NCI-H2107 treated with DMSO at 0.1 percent for 48 hours (cell line): ENCODE results near the gene SLC4A2.
"Not testable (repeated sequence)": the region's sequence is repeated elsewhere in the genome, so short reads cannot be mapped to it uniquely, and the experiment has no call there.

Source experiments
- DNase-seq: peaks from one replicate; lab custom pipeline; 2025; ENCODE audit not compliant: unreplicated experiment; lab: John Stamatoyannopoulos, UW

The SLC4A2 gene

GRCh38 chr7:151043449-151043848, 15.9 kb upstream of the SLC4A2 start:
- not testable (repeated sequence) for DNase-seq

- no peak for DNase-seq
Observed at GRCh38 chr7:151043959-151044358, 15.4 kb upstream of the SLC4A2 start.

DNA sequence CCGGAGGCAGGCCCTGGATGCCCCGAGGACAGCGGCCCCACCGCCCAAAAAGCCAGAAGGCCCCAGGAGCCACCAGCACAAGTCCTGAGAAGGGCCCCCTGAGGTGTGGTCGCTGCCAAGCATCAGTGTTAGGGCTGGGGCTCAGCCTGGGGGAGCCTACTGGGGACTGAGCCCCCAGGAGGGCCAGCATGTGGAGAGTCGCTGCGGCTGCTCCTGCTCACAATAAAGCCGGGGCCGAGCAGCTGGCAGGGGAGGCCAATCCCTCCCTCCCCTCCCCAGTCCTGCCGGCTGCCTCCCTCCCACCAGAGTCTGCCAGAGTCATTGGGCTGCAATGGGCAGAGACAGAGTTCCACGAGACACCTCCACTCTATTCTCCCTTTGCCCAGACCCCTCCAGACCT, 14.1 kb upstream of the SLC4A2 start:
- no peak for DNase-seq

- DNase-seq = no peak
Observed at GRCh38 chr7:151045967-151046366, 13.4 kb upstream of the SLC4A2 start.

DNA sequence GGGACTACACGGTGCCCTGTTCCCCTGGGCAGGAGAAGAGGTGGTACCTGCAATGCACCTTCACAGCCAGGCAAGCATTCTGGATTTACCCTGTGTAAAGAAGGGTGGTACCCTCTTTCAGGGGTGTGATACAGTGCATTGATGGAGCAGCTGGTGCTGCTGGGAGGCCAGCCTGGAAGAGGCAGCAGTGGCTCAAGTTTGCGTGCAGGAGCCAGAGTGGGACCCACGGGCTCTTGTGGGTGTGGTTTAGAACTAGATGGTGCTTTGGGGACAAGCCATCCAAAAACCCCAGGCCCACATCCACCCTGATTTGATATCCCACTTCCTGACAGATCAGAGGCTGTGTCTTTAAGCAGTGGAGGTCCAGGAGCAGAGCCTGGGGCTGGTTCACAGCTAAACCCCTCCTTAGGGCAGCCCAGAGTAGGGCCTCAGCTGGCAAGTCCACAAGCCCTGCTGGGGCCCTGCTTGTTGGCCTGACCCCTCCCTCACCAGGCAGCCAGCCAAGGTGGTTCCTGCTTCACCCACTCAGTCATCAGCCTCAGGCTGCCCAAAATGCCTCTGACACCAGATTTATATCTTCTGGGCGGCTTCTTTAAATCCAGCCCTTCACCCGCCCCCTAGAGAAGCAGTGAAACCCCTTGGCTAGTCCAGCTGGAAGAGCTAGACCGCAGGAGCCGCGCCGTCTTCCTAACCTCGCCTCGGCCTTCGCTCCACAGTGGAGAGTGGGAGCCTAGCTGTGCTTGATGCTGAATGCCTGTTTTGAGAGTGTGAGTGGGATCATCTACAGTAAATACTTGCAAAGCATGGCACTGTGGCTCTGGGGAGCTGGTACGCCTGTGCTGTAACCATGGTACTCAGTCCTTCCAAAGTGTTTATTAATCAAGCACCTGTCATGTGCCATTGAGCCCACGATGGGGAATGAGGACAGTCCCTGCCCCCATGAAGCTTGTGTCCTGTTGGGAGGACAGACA, 12.5 kb upstream of the SLC4A2 start:
- no peak for DNase-seq

DNA sequence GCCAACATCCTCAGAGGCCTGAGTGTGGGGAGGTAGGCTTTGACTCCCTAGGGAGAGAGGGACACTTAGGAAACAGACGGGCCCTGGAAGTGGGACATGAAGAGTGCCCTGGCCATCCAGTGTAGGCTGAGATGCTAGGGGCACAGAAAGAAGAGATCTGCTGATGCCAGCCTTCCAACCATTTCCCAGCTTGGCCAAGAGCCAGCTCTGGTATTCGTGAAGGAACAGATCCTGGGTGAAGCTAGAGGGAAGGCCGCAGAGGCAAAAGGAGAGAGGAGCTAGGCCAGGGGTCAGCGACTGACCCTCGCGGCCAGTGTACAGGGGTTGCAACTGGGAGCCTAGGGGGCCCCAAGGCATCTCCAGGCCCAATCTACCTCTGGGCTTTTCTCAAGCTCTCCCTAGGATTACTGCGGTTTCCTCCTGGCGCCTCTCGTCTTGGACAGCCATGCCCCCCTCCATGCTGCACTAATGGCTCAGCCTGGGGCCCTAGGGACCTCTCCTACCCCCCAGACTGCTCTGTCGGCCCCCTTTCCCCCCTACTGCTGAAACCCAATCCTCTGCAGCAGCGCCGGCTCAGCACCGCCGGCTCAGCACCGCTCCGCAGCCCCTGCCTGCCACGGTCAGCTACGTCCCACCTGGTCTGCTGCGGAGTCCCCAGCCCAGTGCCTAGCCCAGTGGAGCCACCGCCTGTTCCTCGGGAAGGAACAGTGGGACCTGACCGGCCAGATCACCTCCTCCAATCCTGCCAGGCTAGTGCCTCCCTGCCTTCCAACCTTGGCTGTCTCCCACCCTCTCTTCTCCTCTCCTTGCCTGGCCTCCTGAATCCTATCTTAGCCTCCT, 11.2 kb upstream of the SLC4A2 start, which contains the start of gene ASIC3:
Gene ASIC3 (plus strand): TSS at position 556 of the 840 bp plus-strand sequence. CDS start 355 bp downstream, outside the sequence.
- peak; percentile 30 for DNase-seq

DNA sequence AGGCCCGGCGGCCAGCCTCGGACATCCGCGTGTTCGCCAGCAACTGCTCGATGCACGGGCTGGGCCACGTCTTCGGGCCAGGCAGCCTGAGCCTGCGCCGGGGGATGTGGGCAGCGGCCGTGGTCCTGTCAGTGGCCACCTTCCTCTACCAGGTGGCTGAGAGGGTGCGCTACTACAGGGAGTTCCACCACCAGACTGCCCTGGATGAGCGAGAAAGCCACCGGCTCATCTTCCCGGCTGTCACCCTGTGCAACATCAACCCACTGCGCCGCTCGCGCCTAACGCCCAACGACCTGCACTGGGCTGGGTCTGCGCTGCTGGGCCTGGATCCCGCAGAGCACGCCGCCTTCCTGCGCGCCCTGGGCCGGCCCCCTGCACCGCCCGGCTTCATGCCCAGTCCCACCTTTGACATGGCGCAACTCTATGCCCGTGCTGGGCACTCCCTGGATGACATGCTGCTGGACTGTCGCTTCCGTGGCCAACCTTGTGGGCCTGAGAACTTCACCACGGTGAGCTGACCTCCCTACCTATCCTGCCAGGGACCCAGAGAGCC, 10.4 kb upstream of the SLC4A2 start:
- no peak for DNase-seq

DNA sequence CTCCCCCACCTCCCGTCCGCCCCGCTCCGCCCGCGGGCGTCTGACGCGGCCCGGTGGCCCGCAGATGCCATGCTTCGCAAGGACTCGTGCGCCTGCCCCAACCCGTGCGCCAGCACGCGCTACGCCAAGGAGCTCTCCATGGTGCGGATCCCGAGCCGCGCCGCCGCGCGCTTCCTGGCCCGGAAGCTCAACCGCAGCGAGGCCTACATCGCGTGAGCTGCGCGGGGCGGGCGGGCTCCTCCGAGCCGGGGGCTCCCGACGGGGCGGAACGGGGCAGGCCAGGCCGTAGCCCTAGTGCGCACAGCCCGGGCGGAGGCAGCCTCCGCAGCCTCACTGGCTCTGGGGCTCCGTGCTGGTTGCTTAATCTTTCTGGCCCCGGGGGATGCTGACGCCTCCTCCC, 8.3 kb upstream of the SLC4A2 start:
- DNase-seq = no peak

DNA sequence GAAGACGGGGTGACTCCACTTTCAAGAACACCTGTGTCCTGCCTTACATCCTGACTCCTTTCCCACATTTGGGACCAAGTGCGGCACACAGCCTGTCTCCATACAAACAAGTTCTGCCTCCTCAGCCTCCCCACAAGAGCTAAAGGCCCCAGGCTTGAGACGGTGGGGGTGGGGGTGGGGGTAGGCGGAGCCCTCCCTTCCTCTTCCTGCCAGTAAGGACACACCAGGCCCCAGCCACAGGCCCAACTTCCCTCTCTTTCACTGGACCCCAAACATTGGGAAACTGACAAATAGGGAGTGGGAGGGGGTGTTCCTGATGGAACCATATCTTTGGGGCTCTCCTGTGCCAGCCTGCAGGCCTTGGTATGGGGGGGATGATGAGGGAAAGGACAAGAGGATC, 6.3 kb upstream of the SLC4A2 start:
- DNase-seq = no peak

DNA sequence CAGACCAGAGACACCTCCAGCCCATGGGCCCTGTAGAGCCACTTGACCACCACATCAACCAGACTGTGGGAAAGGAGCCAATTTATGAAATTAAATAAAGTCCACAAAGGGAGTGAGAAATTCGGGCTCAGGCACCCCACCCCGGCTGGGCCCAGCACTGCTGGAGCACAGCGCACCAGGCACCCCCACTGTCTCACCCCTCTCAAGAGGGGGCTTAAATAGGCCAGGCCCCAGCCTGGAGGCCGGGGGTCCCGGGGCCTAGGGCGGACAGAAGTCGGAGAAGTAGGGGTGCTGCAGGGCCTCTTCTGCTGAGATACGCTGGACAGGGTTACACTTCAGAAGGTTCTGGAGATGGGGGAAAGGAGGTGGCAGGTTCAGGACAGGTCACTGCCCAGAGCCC, 5.6 kb upstream of the SLC4A2 start:
- DNase-seq = no peak

- DNase-seq = no peak
Observed at GRCh38 chr7:151056283-151056665, 3.1 kb upstream of the SLC4A2 start.

DNA sequence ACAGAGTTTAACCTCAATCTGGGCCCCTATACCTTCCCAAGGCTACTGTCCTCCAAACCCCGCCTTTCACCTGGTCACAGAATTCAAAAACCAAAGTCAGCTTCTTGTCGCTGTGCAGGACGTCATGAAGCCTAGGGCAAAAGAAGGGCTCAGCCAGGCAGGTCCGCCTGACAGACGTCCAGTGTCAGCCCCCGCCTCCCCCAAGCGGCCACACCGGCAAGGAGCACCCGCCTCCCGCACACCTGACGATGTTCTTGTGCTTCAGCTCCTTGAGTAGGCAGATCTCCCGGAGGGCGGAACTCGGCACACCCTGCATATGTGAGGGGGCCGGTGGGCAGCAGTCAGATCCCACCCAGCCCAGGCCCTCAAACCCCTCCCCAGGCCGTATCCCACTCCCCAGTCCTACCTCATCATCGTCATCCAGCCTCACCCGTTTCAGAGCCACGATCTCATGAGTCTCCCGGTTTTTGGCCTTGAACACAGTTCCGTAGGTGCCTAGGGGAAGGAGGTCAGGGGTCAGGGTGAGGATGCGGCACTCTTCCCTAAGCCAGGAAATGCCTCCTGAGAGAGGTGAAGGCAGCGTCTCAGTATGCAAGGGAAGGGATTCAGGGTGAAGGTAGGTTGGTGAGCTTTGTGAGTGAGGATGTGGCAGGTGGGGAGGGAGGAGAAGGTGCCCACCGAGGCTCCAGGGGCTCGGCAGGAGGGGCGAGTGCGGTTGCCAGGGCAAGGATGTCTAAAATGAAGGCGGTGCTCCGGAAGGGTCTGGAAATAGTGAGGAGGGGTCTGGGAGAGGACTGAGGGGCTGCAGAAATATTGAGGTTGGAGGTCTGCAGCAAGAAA, 2.5 kb upstream of the SLC4A2 start:
- no peak for DNase-seq

DNA sequence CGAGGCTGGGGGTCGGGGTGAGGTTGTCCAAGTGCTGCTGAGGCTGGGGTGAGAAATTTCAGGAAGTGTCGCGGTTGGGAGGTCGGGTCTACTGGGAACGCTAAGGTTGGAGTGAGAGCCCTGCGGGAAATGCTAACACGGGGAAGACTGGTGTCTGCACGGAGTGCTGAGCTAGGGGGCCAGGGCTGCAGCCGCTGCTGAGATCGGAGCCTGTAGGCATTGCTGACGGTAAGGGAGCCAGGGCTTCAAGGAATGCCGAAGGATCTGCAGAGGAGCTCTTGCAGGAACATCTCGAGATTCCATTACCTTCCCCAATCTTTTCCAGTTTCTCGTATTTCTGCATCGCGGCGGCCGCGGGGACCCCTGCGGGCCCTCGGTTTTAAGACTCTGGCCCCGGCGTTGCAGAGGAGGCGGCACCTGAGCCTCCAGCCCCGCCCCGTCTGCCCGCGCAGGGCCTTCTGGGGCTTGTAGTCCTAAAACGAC, 1.8 kb upstream of the SLC4A2 start, which contains the start of gene CDK5:
Gene CDK5 (minus strand): TSS at position 392 of the 483 bp plus-strand sequence. CDS start 49 bp downstream, at position 343.
- no peak for DNase-seq

- DNase-seq = peak; percentile 98
Observed at GRCh38 chr7:151057989-151058780, 1.2 kb upstream of the SLC4A2 start.

DNA sequence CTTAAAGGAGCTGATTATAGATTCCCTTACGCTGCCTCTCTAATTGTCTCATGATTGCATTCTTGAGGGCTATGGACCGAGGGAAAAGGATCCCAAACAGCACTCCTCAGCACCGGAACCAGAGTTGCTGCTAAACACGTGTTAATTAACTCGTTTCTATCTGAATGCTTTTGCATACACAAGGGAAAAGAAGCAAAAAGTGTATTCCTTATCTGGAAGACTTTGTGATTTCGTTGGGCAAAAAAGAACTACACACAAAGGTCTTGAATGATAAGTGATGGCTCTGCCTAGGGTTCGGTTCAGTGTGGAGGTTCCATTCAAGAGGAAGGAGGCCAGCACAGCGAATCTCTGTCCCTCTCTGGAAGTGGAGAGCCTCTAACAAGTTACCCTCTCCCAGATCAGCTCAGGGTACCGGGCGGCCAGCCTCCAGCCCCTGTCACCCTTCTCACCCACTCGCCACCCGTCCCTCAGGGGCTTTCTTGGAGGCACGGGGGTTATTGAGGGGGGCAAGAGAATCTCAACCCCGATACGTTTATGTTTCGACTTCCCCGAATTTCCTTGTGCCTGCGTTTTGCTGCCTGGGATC, 515 bp upstream of the SLC4A2 start:
- no peak for DNase-seq

DNA sequence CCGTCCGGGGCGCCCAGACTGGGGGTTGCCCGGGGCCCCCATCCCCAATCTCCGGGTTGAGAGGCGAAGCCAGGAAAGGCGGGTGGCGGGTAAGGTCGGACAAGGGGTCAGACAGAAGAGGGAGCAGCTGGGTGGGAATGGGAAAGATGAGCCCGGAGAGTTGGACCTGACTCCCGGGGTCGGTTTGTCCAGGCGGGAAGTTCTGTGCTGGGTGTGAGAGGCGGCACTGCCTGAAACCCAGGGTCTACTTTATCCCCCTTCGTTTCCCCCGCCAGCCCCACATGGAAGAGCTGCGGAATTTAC, 675 bp downstream of the SLC4A2 start:
- DNase-seq = no peak

DNA sequence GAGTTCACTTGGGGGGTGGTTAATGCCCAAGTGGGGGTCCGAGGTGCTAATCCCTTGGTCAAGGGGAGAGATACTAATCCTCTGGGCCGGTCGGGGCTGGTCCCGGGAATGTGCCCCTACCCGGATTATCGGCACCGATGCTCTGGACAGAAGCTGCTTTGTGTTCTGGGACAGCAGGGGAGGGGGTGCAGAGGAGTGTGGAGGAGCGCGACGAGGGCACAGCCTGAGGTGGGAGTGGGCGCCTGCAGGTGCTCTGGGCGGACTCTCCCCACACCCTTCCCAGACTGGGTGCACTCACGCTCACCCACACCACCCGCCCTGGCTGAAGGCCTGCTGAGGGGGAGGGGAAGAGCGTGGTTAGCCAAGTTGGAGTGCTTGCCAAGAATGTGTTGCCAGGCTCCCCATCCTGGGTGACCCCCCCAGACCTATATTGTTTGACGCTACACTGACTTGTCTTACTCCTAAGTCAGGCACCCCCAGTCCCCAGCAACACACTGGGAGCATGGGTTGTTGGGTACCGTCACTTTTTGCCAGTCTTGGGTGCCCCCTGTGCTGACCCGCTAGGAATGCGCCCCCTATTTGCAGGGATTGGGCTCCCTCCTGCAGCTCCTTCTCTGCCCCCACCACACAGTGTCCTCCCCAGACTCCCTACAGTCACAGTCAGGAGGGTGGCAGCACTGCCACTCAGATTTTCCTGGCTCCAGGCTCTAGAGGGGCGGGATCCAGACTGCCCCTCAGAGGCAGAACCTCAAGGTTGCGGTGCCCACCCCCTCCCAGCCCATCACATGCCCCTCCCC, 1.2 kb downstream of the SLC4A2 start:
- DNase-seq = no peak
